HEK293T (cell line): Measurements from ENCODE around the gene IL4R.

Experiments used
- ARNT ChIP-seq: fragments of 450-650 bp; IDR thresholded peaks from 2 replicates; pipeline ENCODE4 v1.6.1; 2017; ENCODE audit warnings: mild to moderate bottlenecking
- BHLHE40 ChIP-seq: fragments of 450-650 bp; IDR thresholded peaks from 2 replicates; pipeline ENCODE4 v1.6.1; 2016; ENCODE audit warnings: mild to moderate bottlenecking, moderate library complexity, borderline replicate concordance
- CTBP1 ChIP-seq: fragments of 450-650 bp; IDR thresholded peaks from 2 replicates; pipeline ENCODE4 v1.6.1; 2016; ENCODE audit warnings: borderline replicate concordance
- ELF4 ChIP-seq: fragments of 450-650 bp; IDR thresholded peaks from 2 replicates; pipeline ENCODE4 v1.6.1; 2017; ENCODE audit warnings: antibody characterized with exemption
- FOXA1 ChIP-seq: fragments of 450-650 bp; IDR thresholded peaks from 2 replicates; pipeline ENCODE4 v1.6.1; 2016; ENCODE audit warnings: mild to moderate bottlenecking
- FOXK2 ChIP-seq: fragments of 450-650 bp; IDR thresholded peaks from 2 replicates; pipeline ENCODE4 v1.6.1; 2016; ENCODE audit warnings: mild to moderate bottlenecking
- FOXM1 ChIP-seq: fragments of 450-650 bp; IDR thresholded peaks from 2 replicates; pipeline ENCODE4 v1.6.1; 2017; ENCODE audit warnings: mild to moderate bottlenecking, borderline replicate concordance
- HDGF ChIP-seq: fragments of 450-650 bp; IDR thresholded peaks from 2 replicates; pipeline ENCODE4 v1.6.1; 2017; ENCODE audit warnings: antibody characterized with exemption, borderline replicate concordance
- L3MBTL2 ChIP-seq: fragments of 450-650 bp; conservative IDR thresholded peaks from 2 replicates; pipeline ENCODE4 v1.6.1; 2016; ENCODE audit warnings: mild to moderate bottlenecking
- NFRKB ChIP-seq: fragments of 450-650 bp; IDR thresholded peaks from 2 replicates; pipeline ENCODE4 v1.6.1; 2016; ENCODE audit warnings: mild to moderate bottlenecking, moderate library complexity
- SUZ12 ChIP-seq: fragments of 450-650 bp; IDR thresholded peaks from 2 replicates; pipeline ENCODE4 v1.6.1; 2016; ENCODE audit warnings: mild to moderate bottlenecking
- TARDBP ChIP-seq: fragments of 450-650 bp; IDR thresholded peaks from 2 replicates; pipeline ENCODE4 v1.6.1; 2016
- ZNF384 ChIP-seq: fragments of 450-650 bp; IDR thresholded peaks from 2 replicates; pipeline ENCODE4 v1.6.1; 2016

DNA sequence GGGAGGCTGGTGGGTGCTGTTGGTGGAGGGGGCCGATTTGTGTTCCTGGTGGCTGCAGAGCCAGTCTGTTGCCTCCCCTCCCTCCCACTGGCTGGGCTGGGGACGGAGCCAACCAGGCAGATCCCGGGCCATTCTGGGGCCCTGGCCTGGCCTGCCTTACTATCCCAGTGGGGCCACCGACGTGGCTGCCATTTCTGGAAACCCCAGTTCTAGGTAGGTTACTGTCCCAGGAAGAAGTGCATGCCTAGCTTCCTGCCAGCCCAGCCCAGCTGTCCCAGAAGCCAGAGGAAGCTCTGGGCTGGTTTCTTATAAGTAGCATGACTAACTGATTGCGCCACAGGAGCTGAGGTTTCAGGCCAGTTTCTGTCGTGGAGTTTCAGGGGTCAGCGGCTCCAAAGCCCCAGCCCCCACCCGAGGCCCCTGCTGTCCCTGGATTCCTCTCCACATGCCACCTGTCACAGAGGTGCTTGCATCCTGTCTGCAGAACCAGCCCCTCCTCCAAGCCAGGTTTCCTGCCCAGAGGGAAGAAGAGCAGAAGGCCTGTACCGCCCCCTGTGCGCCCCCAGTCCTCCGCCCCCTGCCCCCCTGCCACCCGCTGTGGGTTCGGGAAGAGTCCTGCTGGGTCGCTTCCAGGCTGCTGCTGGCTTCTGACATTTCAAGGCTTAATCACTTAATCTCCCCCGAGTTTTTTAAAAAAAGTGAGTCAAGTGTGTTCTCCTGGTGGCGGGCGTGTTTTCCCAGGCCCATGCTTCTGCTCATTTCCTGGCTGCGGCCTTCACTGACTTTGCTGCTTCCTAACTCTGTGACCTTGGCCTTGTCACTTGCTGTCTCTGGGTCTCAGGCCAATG is 13.2 kb downstream of the IL4R start:
- no peak for TF ChIP-seq ZNF384
- TF ChIP-seq TARDBP: no peak
- TF ChIP-seq BHLHE40: no peak
- TF ChIP-seq FOXM1: no peak
- no peak for TF ChIP-seq SUZ12
- no peak for TF ChIP-seq NFRKB
- TF ChIP-seq ARNT: no peak
- TF ChIP-seq FOXA1: no peak
- TF ChIP-seq CTBP1: no peak
- TF ChIP-seq FOXK2: no peak
- no peak for TF ChIP-seq ELF4
- no peak for TF ChIP-seq L3MBTL2
- no peak for TF ChIP-seq HDGF
